ENCODE measurements around the gene CTAG1B. TPM values are rescaled to one million over a fixed set of nuclear protein-coding genes. Genes with fewer than 3 reads are reported as not detected.

Gene CTAG1B
- total and polyA plus RNA-seq, 2 of the 8 experiments (the other 6 are each of a cell fraction or from before 2014, with no cell fraction given): not detected

DNA sequence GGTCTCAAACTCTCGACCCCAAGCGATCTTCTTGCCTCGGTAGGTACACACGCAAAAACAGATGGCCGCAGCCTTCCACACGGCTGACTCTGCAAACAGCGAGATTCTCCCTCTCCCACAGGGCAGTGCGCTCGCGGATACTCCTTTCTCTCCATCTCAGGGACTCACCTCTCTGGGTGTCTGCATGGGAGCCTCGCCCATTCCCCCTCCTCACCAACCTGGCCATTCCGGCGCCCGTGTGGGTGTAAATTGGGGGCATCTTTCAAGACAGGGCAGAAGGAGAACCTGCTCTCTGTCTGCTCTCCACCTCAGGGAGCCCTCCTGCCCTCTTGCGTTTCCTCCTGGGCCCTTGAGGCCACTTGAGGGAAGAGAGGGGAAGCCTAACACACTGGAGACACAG is 29.8 kb upstream of the CTAG1B start:
- Histone ChIP-seq H4K5ac (ENCODE audit: insufficient read length, low read depth, low read length) (no peak overlapping the region), H3K79me1 (ENCODE audit: low read depth, low read length) (no peaks in the 10 kb centered on the region), H3K4me2 (ENCODE audit: insufficient read depth in 1 of 2, low read depth in 2 of 2, low read length in 2 of 2) (no peak overlapping the region), H4K20me1 (replicated peaks in 1 of 2; ENCODE audit: control insufficient read depth in 1 of 2, insufficient read depth in 2 of 2, low read length in 2 of 2) (no peaks in the 10 kb centered on the region), H2BK15ac (ENCODE audit: low read length) (no peak overlapping the region), H3K9me3 (ENCODE audit: insufficient read depth in 2 of 2, low read depth in 1 of 2, low read length in 1 of 2) (no peaks in the 10 kb centered on the region), H3K27ac (ENCODE audit: low read depth, low read length) (no peak overlapping the region), H3K4me1 (replicated peaks in 1 of 4; ENCODE audit: control insufficient read depth in 3 of 4, insufficient read depth in 4 of 4, low read length in 3 of 4) (peaks cover 0 to 4% (median 0%) of the 10 kb centered on the region in 4 experiments; a peak in 1 of 7 replicates), H2BK5ac (ENCODE audit: low read depth, low read length) (no peak overlapping the region), H2AFZ (ENCODE audit: low read length) (no peak overlapping the region), H3K4me3 (ENCODE audit: extremely low read depth in 1 of 4, insufficient read depth in 2 of 4, low read depth in 3 of 4, low read length in 4 of 4) (no peak overlapping the region), H3K18ac (ENCODE audit: extremely low read depth, low read length) (no peak overlapping the region), H3K79me2 (ENCODE audit: control insufficient read depth in 1 of 2, insufficient read depth in 2 of 2, low read length in 2 of 2) (no peaks in the 10 kb centered on the region), H2AK5ac (ENCODE audit: low read depth, low read length) (no peak overlapping the region), H4K91ac (replicated peaks; ENCODE audit: insufficient read length, low read length) (no peak overlapping the region), H3K23me2 (ENCODE audit: low read depth, low read length) (no peaks in the 10 kb centered on the region), H3K23ac (ENCODE audit: insufficient read length) (no peak overlapping the region), H3K4ac (replicated peaks; ENCODE audit: insufficient read length, low read depth, low read length) (no peak overlapping the region), H2BK20ac (ENCODE audit: low read length) (no peak overlapping the region), H4K8ac (ENCODE audit: extremely low read depth, insufficient read depth, low read length) (no peak overlapping the region), H3K14ac (ENCODE audit: insufficient read length) (no peak overlapping the region), H3K27me3 (replicated peaks in 1 of 4; ENCODE audit: control insufficient read depth in 3 of 4, extremely low read depth in 1 of 4, insufficient read depth in 3 of 4, low read length in 3 of 4) (no peaks in the 10 kb centered on the region), H2BK120ac (replicated peaks; ENCODE audit: low read depth, low read length) (no peak overlapping the region), H3K9ac (replicated peaks in 1 of 4; ENCODE audit: extremely low read depth in 1 of 4, low read depth in 3 of 4, low read length in 3 of 4) (no peak overlapping the region), H2BK12ac (ENCODE audit: low read depth, low read length) (no peak overlapping the region), H3K36me3 (ENCODE audit: control insufficient read depth in 2 of 4, insufficient read depth in 4 of 4, low read length in 3 of 4) (no peaks in the 10 kb centered on the region), H3K56ac (replicated peaks; ENCODE audit: insufficient read length, low read depth, low read length) (no peak overlapping the region)
- ChIA-PET POLR2A (ENCODE audit: partially characterized antibody) (no interaction called here), CTCF (ENCODE audit: partially characterized antibody) (no interaction called here)
- FAIRE-seq: no peak
- DNase-seq (ENCODE audit: low read depth in 1 of 2, low spot score in 2 of 2): no peak
- 79% methylated on average over 4 of the region's 15 CpGs; no CpG with 5 or more reads in 1 of the 2 experiments for WGBS, 2 experiments (ENCODE audit: extremely low coverage in 1 of 2, insufficient coverage in 1 of 2, insufficient read length in 1 of 2, insufficient replicate concordance in 2 of 2, low coverage in 1 of 2, low lambda C conversion rate in 2 of 2, missing lambda C conversion rate in 1 of 2)
- TF ChIP-seq ASH2L (IDR thresholded peaks at IDR 0.05; ENCODE audit: low read length) (no peak), BCL11A (IDR thresholded peaks at IDR 0.05; ENCODE audit: low read depth in 2 of 2, low read length in 2 of 2) (no peak), RXRA (IDR thresholded peaks at IDR 0.05; ENCODE audit: insufficient read depth, low read depth, low read length) (no peak), TAF1 (IDR thresholded peaks at IDR 0.05; ENCODE audit: low read depth, low read length) (no peak), RAD21 (IDR thresholded peaks at IDR 0.05 in 1 of 2, conservative IDR thresholded peaks at IDR 0.05 in 1 of 2; ENCODE audit: low read depth in 2 of 2, low read length in 2 of 2) (no peak), SIN3A (conservative IDR thresholded peaks at IDR 0.05 in 1 of 2, IDR thresholded peaks at IDR 0.05 in 1 of 2; ENCODE audit: low read depth in 1 of 2, low read length in 2 of 2) (no peak), CREB1 (IDR thresholded peaks at IDR 0.05) (no peak), CHD2 (IDR thresholded peaks at IDR 0.05; ENCODE audit: low read length) (no peak)
